ENCODE data around the gene PPM1H. TPM values are rescaled to one million over a fixed set of nuclear protein-coding genes. Genes with fewer than 3 reads are reported as not detected.
A peak's percentile ranks its signal among the peaks of the same experiment; 100 is the strongest.

Gene PPM1H
- polyA plus RNA-seq, 1 of the 3 experiments (the other 2 are of a cell fraction) = 0.13 TPM

DNA sequence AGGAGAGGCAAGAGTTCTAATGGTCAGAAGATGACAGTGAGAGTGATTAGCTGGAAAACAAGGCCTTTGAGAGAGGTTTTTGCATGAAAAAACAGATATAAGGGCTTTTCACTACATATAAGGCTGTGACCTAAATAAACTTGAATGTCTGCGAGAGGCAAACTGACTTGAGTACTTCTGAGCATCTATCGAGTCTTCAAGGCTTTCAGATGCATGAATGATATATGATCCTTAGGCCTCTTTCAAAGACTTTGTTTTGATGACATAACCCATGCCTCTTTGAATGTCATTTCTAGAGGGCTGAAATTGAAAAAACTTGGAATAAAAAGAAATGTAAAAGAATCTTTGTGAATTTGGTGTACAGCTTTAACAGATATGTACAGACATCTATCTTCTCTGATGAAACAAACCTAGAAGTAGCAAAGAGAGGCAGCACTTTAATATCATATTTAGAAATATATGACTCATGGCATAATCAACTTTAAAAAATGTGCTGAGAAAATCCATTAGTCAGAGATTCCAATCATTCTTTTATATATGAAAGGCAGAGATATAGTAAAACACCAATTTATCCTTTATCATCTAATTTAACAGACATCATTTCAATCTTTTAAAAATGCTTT, 72.6 kb downstream of the PPM1H start:
- Histone ChIP-seq H3K4me1 (ENCODE audit: control insufficient read depth in 1 of 2, insufficient read depth in 2 of 2, low read depth in 1 of 2, low read length in 1 of 2) (peaks cover 0 to 28% of the 10 kb centered on the region in 2 experiments; a peak in 1 of 4 replicates), H3K9ac (no peak overlapping the region), H4K20me1 (ENCODE audit: insufficient read depth) (no peaks in the 10 kb centered on the region), H3K79me2 (ENCODE audit: insufficient read depth) (no peaks in the 10 kb centered on the region), H3K36me3 (replicated peaks in 1 of 2; ENCODE audit: control insufficient read depth in 1 of 2, insufficient read depth in 2 of 2, low read length in 1 of 2) (no peaks in the 10 kb centered on the region), H2AFZ (ENCODE audit: low read depth) (peak overlapping the region; percentile 80), H3K27ac (ENCODE audit: low read depth in 2 of 2, low read length in 1 of 2) (peak overlapping the region in 1 of 2 experiments; percentile 58; a peak in 3 of 4 replicates), H3K9me3 (no peaks in the 10 kb centered on the region), H3K4me2 (peak overlapping the region; percentile 35), H3K9me2 (no peaks in the 10 kb centered on the region), H3F3A (replicated peaks; ENCODE audit: insufficient read depth) (peaks cover 26% of the 10 kb centered on the region), H3K27me3 (ENCODE audit: insufficient read depth) (no peaks in the 10 kb centered on the region), H3K4me3 (ENCODE audit: low read depth in 2 of 2, low read length in 1 of 2) (no peak overlapping the region)
- no peak for DNase-seq
- WGBS (ENCODE audit: low lambda C conversion rate) = 14% methylated on average over 2 of the region's 2 CpGs
- ChIA-PET CTCF (no interaction called here), POLR2A (no interaction called here)
- TF ChIP-seq NRF1 (IDR thresholded peaks at IDR 0.05; ENCODE audit: low read depth, low read length) = no peak
- TF ChIP-seq, protein P1, sequence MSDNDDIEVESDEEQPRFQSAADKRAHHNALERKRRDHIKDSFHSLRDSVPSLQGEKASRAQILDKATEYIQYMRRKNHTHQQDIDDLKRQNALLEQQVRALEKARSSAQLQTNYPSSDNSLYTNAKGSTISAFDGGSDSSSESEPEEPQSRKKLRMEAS (IDR thresholded peaks at IDR 0.05; ENCODE audit: low read depth) = peak; percentile 19; the same call in 1 of the 2 replicates
- no peak for TF ChIP-seq ELF1 (IDR thresholded peaks at IDR 0.05)
- peak; percentile 78 for TF ChIP-seq JUND (IDR thresholded peaks at IDR 0.05)
- no peak for TF ChIP-seq FOXM1 (IDR thresholded peaks at IDR 0.05; ENCODE audit: low read depth)
- no peak for TF ChIP-seq EZH2phosphoT487 (IDR thresholded peaks at IDR 0.05; ENCODE audit: borderline replicate concordance, low read depth)
- TF ChIP-seq RXRA (IDR thresholded peaks at IDR 0.05; ENCODE audit: borderline replicate concordance, low read depth) = no peak
- peak; percentile 50 for TF ChIP-seq TCF12 (IDR thresholded peaks at IDR 0.05)
- no peak for TF ChIP-seq CHD2 (IDR thresholded peaks at IDR 0.05; ENCODE audit: low read length, partially characterized antibody)
- no peak for TF ChIP-seq SIN3A (IDR thresholded peaks at IDR 0.05; ENCODE audit: borderline replicate concordance, low read depth, low read length)
- no peak for TF ChIP-seq RFX5 (IDR thresholded peaks at IDR 0.05; ENCODE audit: low read length)
- TF ChIP-seq YY1 (IDR thresholded peaks at IDR 0.05; ENCODE audit: low read depth) = no peak
- TF ChIP-seq RCOR1 (IDR thresholded peaks at IDR 0.05; ENCODE audit: low read length) = no peak
- TF ChIP-seq EP300 (IDR thresholded peaks at IDR 0.05; ENCODE audit: borderline replicate concordance in 1 of 2, low read depth in 1 of 2, low read length in 1 of 2) = peak in 1 of 2 experiments; percentile 35; a peak in 1 of 4 replicates
- peak; percentile 94 for TF ChIP-seq FOSL2 (IDR thresholded peaks at IDR 0.05; ENCODE audit: borderline replicate concordance, low read depth)
- TF ChIP-seq, protein P2, sequence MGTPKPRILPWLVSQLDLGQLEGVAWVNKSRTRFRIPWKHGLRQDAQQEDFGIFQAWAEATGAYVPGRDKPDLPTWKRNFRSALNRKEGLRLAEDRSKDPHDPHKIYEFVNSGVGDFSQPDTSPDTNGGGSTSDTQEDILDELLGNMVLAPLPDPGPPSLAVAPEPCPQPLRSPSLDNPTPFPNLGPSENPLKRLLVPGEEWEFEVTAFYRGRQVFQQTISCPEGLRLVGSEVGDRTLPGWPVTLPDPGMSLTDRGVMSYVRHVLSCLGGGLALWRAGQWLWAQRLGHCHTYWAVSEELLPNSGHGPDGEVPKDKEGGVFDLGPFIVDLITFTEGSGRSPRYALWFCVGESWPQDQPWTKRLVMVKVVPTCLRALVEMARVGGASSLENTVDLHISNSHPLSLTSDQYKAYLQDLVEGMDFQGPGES (IDR thresholded peaks at IDR 0.05; ENCODE audit: low read depth, low read length) = no peak
- TF ChIP-seq SMC3 (IDR thresholded peaks at IDR 0.05; ENCODE audit: low read depth, low read length) = no peak
- peak; percentile 70; the same call in 1 of the 2 replicates for TF ChIP-seq TEAD4 (IDR thresholded peaks at IDR 0.05; ENCODE audit: borderline replicate concordance, insufficient read depth)
- TF ChIP-seq POLR2AphosphoS5 (IDR thresholded peaks at IDR 0.05; ENCODE audit: low read depth, low read length) = peak; percentile 22; the same call in 1 of the 2 replicates
- TF ChIP-seq GABPA (IDR thresholded peaks at IDR 0.05; ENCODE audit: low read depth) = no peak
- TF ChIP-seq, protein P3, sequence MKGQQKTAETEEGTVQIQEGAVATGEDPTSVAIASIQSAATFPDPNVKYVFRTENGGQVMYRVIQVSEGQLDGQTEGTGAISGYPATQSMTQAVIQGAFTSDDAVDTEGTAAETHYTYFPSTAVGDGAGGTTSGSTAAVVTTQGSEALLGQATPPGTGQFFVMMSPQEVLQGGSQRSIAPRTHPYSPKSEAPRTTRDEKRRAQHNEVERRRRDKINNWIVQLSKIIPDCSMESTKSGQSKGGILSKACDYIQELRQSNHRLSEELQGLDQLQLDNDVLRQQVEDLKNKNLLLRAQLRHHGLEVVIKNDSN (IDR thresholded peaks at IDR 0.05; ENCODE audit: borderline replicate concordance, low read depth) = no peak
- TF ChIP-seq, protein P4, sequence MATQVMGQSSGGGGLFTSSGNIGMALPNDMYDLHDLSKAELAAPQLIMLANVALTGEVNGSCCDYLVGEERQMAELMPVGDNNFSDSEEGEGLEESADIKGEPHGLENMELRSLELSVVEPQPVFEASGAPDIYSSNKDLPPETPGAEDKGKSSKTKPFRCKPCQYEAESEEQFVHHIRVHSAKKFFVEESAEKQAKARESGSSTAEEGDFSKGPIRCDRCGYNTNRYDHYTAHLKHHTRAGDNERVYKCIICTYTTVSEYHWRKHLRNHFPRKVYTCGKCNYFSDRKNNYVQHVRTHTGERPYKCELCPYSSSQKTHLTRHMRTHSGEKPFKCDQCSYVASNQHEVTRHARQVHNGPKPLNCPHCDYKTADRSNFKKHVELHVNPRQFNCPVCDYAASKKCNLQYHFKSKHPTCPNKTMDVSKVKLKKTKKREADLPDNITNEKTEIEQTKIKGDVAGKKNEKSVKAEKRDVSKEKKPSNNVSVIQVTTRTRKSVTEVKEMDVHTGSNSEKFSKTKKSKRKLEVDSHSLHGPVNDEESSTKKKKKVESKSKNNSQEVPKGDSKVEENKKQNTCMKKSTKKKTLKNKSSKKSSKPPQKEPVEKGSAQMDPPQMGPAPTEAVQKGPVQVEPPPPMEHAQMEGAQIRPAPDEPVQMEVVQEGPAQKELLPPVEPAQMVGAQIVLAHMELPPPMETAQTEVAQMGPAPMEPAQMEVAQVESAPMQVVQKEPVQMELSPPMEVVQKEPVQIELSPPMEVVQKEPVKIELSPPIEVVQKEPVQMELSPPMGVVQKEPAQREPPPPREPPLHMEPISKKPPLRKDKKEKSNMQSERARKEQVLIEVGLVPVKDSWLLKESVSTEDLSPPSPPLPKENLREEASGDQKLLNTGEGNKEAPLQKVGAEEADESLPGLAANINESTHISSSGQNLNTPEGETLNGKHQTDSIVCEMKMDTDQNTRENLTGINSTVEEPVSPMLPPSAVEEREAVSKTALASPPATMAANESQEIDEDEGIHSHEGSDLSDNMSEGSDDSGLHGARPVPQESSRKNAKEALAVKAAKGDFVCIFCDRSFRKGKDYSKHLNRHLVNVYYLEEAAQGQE (IDR thresholded peaks at IDR 0.05; ENCODE audit: low read depth, low read length) = no peak
- TF ChIP-seq, protein P5, sequence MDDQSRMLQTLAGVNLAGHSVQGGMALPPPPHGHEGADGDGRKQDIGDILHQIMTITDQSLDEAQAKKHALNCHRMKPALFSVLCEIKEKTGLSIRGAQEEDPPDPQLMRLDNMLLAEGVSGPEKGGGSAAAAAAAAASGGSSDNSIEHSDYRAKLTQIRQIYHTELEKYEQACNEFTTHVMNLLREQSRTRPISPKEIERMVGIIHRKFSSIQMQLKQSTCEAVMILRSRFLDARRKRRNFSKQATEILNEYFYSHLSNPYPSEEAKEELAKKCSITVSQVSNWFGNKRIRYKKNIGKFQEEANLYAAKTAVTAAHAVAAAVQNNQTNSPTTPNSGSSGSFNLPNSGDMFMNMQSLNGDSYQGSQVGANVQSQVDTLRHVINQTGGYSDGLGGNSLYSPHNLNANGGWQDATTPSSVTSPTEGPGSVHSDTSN (IDR thresholded peaks at IDR 0.05) = no peak
- TF ChIP-seq, protein P6, sequence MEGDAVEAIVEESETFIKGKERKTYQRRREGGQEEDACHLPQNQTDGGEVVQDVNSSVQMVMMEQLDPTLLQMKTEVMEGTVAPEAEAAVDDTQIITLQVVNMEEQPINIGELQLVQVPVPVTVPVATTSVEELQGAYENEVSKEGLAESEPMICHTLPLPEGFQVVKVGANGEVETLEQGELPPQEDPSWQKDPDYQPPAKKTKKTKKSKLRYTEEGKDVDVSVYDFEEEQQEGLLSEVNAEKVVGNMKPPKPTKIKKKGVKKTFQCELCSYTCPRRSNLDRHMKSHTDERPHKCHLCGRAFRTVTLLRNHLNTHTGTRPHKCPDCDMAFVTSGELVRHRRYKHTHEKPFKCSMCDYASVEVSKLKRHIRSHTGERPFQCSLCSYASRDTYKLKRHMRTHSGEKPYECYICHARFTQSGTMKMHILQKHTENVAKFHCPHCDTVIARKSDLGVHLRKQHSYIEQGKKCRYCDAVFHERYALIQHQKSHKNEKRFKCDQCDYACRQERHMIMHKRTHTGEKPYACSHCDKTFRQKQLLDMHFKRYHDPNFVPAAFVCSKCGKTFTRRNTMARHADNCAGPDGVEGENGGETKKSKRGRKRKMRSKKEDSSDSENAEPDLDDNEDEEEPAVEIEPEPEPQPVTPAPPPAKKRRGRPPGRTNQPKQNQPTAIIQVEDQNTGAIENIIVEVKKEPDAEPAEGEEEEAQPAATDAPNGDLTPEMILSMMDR (IDR thresholded peaks at IDR 0.05) = no peak
- TF ChIP-seq, protein P7, sequence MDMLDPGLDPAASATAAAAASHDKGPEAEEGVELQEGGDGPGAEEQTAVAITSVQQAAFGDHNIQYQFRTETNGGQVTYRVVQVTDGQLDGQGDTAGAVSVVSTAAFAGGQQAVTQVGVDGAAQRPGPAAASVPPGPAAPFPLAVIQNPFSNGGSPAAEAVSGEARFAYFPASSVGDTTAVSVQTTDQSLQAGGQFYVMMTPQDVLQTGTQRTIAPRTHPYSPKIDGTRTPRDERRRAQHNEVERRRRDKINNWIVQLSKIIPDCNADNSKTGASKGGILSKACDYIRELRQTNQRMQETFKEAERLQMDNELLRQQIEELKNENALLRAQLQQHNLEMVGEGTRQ (IDR thresholded peaks at IDR 0.05; ENCODE audit: borderline replicate concordance, low read depth, low read length) = no peak
